Esophagus squamous epithelium (tissue), 4 donors: ENCODE data around the gene ARRB1.

Experiments
- POLR2A ChIP-seq, 4 donors: fragments of 450-650 bp; IDR thresholded peaks; one replicate each; pipeline ENCODE4 v1.6.1; 2017; ENCODE audit warnings: antibody characterized with exemption in 4 of 4, mild to moderate bottlenecking in 4 of 4, moderate library complexity in 3 of 4
- TF ChIP-seq, protein P1 (sequence below), 6 experiments: fragments of 450-650 bp in 4 of 6; fragments of 200-600 bp in 2 of 6; sonication (generic) in 2 of 6; IDR thresholded peaks; one replicate each; pipeline ENCODE4 v1.5.1; 2016 to 2019; ENCODE audit warnings: antibody characterized with exemption in 6 of 6, mild to moderate bottlenecking in 4 of 6, moderate library complexity in 4 of 6

GRCh38 chr11:75246006-75246670 is 105.3 kb downstream of the ARRB1 start:
- TF ChIP-seq, protein P1, sequence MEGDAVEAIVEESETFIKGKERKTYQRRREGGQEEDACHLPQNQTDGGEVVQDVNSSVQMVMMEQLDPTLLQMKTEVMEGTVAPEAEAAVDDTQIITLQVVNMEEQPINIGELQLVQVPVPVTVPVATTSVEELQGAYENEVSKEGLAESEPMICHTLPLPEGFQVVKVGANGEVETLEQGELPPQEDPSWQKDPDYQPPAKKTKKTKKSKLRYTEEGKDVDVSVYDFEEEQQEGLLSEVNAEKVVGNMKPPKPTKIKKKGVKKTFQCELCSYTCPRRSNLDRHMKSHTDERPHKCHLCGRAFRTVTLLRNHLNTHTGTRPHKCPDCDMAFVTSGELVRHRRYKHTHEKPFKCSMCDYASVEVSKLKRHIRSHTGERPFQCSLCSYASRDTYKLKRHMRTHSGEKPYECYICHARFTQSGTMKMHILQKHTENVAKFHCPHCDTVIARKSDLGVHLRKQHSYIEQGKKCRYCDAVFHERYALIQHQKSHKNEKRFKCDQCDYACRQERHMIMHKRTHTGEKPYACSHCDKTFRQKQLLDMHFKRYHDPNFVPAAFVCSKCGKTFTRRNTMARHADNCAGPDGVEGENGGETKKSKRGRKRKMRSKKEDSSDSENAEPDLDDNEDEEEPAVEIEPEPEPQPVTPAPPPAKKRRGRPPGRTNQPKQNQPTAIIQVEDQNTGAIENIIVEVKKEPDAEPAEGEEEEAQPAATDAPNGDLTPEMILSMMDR (IDR thresholded peaks at IDR 0.05), result no peak
- no peak for TF ChIP-seq POLR2A (IDR thresholded peaks at IDR 0.05)
